ENCODE data around the gene HIPK3.
"Not testable (repeated sequence)": the region's sequence is repeated elsewhere in the genome, so short reads cannot be mapped to it uniquely, and the experiment has no call there.

The HIPK3 gene

GRCh38 chr11:33303541-33303940, 46.4 kb downstream of the HIPK3 start:
- DNase-seq (ENCODE audit: low read depth in 3 of 3), result no peak

DNA sequence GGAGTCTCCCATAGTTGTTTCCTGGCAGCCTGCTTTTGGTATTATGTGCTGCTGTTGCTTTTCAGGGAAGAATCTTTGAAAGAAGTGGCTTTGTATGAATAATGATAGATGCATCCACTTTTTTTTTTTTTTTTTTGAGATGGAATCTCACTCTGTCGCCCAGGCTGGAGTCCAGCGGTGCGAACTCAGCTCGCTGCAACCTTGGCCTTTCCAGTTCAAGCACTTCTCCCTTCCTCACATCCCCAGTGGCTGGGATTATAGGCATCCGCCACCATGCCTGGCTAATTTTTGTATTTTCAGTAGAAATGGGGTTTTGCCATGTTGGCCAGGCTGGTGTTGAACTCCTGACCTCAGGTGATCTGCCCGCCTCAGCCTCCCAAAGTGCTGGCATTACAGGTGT, 49.6 kb downstream of the HIPK3 start:
- DNase-seq (ENCODE audit: low read depth in 3 of 3), result not testable (repeated sequence)

- DNase-seq (ENCODE audit: low read depth in 3 of 3), result no peak
These were observed 50.8 kb downstream of the HIPK3 start for GRCh38 chr11:33307984-33308383.

- no peak for DNase-seq (ENCODE audit: low read depth in 3 of 3)
These were observed 51.9 kb downstream of the HIPK3 start for GRCh38 chr11:33309118-33309517.

DNA sequence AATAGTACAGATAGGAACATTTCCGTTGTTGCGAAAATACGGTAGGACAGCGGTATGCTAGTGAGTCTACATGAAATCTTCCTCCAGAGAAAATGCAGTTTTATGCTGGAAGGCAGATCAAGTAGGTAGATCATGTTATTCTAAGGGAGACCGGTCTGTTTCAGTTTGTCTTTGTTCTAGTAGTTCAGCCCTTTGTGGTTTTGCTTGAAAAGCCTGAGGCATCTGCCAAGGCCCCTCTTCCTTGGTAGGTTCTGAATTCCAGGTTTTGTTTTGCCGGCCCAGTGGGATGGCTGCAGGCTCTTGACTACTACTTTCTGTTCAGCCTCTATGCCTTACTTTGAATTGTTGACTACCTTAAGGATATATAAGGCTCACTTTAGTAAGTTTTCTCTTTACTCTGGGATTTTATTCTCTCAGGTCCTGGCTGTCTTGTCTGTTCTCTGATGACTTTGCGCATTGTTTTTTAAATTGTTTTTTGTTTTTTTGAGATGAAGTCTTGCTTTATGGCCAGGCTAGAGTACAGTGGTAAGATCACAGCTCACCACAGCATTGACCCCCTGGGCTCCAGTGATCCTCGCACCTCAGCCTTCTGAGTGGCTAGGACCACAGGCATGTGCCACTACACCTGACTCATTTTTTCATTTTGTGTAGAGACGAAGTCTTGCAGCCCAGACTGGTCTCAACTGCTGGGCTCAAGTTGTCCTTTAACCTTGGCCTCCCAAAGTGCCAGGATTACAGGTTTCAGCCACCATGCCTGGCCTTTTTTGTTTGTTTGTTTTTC, 53.7 kb downstream of the HIPK3 start:
- no peak for DNase-seq (ENCODE audit: low read depth in 3 of 3)

- DNase-seq (ENCODE audit: low read depth in 3 of 3), result no peak
These were observed 54.5 kb downstream of the HIPK3 start for GRCh38 chr11:33311680-33312079.

DNA sequence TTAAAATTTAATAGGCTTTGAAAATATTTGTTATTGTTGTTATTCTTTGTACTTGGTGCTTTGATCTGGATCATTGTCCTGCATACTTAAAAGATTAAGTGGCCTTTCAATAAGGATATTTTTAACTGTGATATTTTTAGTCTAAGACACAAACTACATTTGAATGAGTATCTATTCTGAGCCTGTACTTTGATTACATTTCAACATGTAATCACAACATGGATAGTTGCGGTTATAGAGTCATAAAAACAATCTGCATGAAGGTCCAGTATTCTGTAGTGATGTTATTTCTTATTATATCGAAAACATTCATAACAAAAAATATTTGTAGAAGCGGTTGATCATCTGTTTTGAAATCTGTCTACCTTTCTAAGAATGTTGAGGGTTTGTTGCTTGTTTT, 58.6 kb downstream of the HIPK3 start:
- no peak for DNase-seq (ENCODE audit: low read depth in 3 of 3)

DNA sequence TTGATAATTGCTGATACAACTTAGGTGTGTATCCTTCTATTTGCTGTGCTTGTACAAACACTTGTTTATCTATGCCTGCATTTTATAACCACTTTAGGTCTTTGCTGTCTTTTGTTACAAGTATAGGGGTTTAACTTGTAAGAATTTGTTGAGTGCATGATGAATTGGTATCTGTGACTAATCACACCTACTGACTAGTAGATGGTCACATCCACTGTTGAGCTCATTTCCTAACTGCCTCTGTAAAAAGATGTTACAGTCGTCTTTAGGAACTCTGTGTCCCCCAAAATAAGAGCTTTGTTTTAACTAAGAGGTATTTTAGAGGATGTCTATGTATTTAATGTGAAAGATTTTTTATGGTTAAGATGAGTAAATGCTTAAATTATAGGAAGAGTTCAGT, 60.5 kb downstream of the HIPK3 start:
- DNase-seq (ENCODE audit: low read depth in 3 of 3), result no peak

GRCh38 chr11:33320016-33320813, 63.0 kb downstream of the HIPK3 start:
- no peak for DNase-seq (ENCODE audit: low read depth in 3 of 3)

GRCh38 chr11:33320814-33321330, 63.7 kb downstream of the HIPK3 start:
- DNase-seq (ENCODE audit: low read depth in 3 of 3), result no peak

GRCh38 chr11:33321422-33321821, 64.2 kb downstream of the HIPK3 start:
- DNase-seq (ENCODE audit: low read depth in 3 of 3), result no peak

GRCh38 chr11:33323421-33323820, 66.2 kb downstream of the HIPK3 start:
- no peak for DNase-seq (ENCODE audit: low read depth in 3 of 3)

GRCh38 chr11:33324302-33324985, 67.3 kb downstream of the HIPK3 start:
- DNase-seq (ENCODE audit: low read depth in 3 of 3), result no peak

GRCh38 chr11:33325451-33325850, 68.3 kb downstream of the HIPK3 start:
- DNase-seq (ENCODE audit: low read depth in 3 of 3), result no peak

DNA sequence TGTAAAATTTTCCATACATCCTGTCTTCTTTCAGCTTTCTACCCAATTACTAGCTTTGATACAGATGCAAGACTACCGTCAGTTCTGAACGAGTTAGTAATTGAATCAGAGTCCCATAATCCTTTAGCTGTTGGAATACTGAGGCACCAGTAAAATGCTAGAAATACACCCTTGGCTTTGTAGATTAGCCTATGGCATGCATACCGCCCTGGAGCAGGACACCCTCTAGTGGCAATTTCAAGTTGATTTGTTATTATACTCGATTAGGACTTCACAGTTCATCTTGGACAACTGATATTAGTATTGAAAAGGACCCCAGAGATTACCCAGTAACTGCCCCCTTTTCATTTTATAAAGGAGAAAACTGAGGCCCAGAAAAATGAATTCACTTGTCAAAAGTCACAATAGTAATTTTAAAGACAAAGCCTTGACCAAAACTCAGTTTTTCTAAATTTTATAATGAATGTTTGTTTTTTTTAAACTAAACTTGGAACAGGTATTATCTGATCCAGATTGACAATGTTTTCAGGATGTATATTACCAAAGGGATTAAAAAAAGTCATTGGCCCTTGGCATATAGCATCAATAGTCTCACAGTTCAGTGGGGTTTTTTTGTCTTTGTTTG, 72.6 kb downstream of the HIPK3 start:
- DNase-seq (ENCODE audit: low read depth in 3 of 3), result peak in 2 of 3 experiments; percentile 10 to 22

- DNase-seq (ENCODE audit: low read depth in 3 of 3), result no peak
These were observed 76.6 kb downstream of the HIPK3 start for GRCh38 chr11:33333816-33334215.

DNA sequence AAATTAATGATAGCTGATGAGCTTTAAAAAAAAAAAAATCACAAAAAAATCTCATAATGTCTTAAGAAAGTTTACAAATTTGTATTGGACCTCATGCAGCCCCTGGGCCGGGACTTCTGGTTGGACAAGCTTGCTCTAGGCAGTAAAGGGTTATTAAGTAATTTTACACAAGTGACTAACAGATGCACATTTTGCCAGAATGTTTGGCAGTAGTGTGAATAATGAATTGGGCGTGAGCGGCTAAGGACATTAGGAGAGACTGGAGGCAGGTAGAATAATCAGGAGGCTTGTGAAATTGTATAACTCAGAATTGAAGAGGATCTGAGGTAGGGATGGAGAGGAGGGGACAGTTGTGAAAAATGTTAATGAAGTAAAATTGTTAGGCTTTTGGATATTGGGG, 77.4 kb downstream of the HIPK3 start:
- no peak for DNase-seq (ENCODE audit: low read depth in 3 of 3)

GRCh38 chr11:33339247-33339646, 82.1 kb downstream of the HIPK3 start:
- DNase-seq (ENCODE audit: low read depth in 3 of 3), result no peak

- DNase-seq (ENCODE audit: low read depth in 3 of 3), result no peak
These were observed 87.4 kb downstream of the HIPK3 start for GRCh38 chr11:33344611-33345010.

DNA sequence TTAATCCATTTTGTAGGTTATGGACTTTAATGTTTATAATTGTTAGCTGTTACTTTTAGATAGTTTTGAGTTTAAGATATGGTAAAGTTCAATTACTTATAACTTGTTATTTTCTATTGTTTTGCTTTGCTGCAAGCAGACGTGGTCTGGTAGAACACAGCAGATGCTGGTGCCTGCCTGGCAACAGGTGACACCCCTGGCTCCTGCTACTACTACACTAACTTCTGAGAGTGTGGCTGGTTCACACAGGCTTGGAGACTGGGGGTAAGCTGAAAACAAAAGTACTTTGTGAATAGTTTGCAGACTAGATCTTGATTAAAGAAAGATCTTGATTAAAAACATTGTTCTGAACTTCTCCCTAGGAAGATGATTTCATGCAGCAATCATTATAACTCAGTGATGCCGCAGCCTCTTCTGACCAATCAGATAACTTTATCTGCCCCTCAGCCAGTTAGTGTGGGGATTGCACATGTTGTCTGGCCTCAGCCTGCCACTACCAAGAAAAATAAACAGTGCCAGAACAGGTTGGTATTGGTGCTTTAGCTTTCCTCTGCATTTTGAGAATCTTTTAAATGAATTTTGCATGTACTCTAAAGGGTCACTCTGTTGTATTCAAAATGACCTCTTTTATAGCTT, 90.4 kb downstream of the HIPK3 start:
- DNase-seq (ENCODE audit: low read depth in 3 of 3), result no peak

- DNase-seq (ENCODE audit: low read depth in 3 of 3), result no peak
These were observed 93.1 kb downstream of the HIPK3 start for GRCh38 chr11:33350287-33350686.

Measured in stimulated activated CD4-positive, alpha-beta T cell treated with anti-CD3 and anti-CD28 coated beads, TNF-alpha, amount 100 ng/mL, for 24 hours (primary cell).